AG04449 (cell line): ENCODE measurements around the gene PLS1.
"Not testable (repeated sequence)": the region's sequence is repeated elsewhere in the genome, so short reads cannot be mapped to it uniquely, and the experiment has no call there.

Source experiments
- CTCF ChIA-PET: fragments of 350-600 bp; formaldehyde crosslinking; extraction: SDS; loops from one replicate; lab custom pipeline; 2021; ENCODE audit warnings: antibody characterized with exemption; lab: Yijun Ruan, JAX
- POLR2A ChIA-PET: fragments of 400-600, 350-600 bp; formaldehyde crosslinking; extraction: SDS; loops from one replicate; lab custom pipeline; 2020; ENCODE audit warnings: antibody characterized with exemption, inconsistent platforms; lab: Yijun Ruan, JAX
- DNase-seq: peaks from one replicate; pipeline ENCODE4 v3.0.0-alpha.2; 2010; ENCODE audit warnings: low read depth, low spot score
- H3K4me3 ChIP-seq: 2 replicates; pipeline ENCODE4 v1.5.1; 2011; ENCODE audit warnings: low read depth, mild to moderate bottlenecking, control low read depth, low read length
- CTCF ChIP-seq: IDR thresholded peaks from one replicate; pipeline ENCODE4 v1.5.1; 2011; ENCODE audit warnings: mild to moderate bottlenecking, moderate library complexity, low read length, control low read depth, inconsistent platforms; ENCODE audit not compliant: insufficient read depth; ENCODE audit errors: missing control alignments

PLS1 gene

GRCh38 chr3:142705198-142705597 is 109.0 kb downstream of the PLS1 start:
- ChIA-PET POLR2A (no interaction called here), CTCF (no interaction called here)
- H3K4me3 ChIP-seq: no peak overlapping the region
- no peak for DNase-seq
- no peak for TF ChIP-seq CTCF

- ChIA-PET CTCF (no interaction called here), POLR2A (no interaction called here)
- no peak for TF ChIP-seq CTCF
- DNase-seq: no peak
- no peak overlapping the region for H3K4me3 ChIP-seq
Measured at GRCh38 chr3:142706321-142707127, 110.3 kb downstream of the PLS1 start.

- POLR2A ChIA-PET: no interaction called here
- CTCF ChIA-PET: no interaction called here
- TF ChIP-seq CTCF: no peak
- no peak overlapping the region for H3K4me3 ChIP-seq
- DNase-seq: no peak
Measured at GRCh38 chr3:142709207-142709606, 113.0 kb downstream of the PLS1 start.

DNA sequence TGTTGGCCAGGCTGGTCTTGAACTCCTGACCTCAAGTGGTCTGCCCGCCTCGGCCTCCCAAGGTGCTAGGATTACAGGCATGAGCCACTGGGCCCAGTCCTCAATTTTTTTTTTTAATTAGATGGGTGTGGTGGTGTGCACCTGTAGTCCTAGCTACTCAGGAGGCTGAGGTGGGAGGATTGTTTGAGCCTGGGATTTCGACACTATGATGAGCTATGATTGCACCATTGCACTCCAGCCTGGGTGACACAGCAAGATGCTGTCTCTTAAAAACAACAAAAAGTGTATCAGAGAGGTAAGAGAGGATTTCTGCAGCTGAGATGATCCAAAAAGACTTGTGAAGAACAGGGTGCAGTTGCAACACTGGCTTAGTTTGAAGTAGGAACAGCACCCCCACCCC is 118.7 kb downstream of the PLS1 start:
- POLR2A ChIA-PET, DNase-seq, H3K4me3 ChIP-seq, CTCF ChIA-PET: not testable (repeated sequence)

DNA sequence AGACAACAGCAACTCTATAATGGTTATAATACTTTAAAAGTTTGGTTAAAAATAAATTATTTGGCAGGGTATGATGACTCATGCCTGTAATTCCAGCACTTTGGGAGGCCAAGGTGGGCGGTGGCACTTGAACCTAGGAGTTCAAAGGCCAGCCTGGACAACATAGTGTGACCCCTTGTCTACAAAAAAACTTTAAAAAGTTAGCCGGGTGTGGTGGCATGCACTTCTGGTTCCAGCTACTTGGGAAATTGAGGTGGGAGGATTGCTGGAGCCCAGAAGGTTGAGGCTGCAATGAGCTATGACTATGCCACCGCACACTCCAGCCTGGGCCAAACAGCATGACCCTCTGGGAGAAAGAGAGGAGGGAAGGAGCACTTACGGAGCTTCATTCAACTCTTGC is 119.9 kb downstream of the PLS1 start:
- ChIA-PET CTCF (no interaction called here), POLR2A (no interaction called here)
- no peak for DNase-seq
- TF ChIP-seq CTCF: no peak
- H3K4me3 ChIP-seq: no peak overlapping the region

DNA sequence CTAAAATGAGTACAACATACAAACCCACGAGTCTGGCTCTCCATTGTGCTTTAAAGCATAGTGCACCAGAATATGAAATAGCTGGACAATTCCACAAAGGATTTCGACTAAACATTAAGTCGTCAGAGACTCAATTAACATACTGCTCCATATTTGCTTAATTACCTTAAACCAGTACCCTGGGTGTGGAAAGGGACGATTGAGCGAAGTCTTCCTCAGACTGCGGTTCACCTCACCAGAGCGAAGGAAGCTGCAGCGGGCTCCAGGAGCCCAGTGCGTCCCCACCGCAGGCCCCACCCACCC is 127.4 kb downstream of the PLS1 start:
- peak overlapping the region; percentile 90 for H3K4me3 ChIP-seq
- DNase-seq: no peak
- no peak for TF ChIP-seq CTCF
- POLR2A ChIA-PET: interaction anchor here (1.5 kb wide), 1 partner anchor 145 kb away, joined by 4 read pairs; the partner anchor contains the start of gene ATR
- CTCF ChIA-PET: interaction anchor here (1.2 to 1.3 kb wide), 2 partner anchors 11 to 105 kb away, joined by 3 to 4 read pairs; no protein-coding TSS in a partner anchor
